ENCODE measurements around the gene EFR3B.
"Not testable (repeated sequence)": the region's sequence is repeated elsewhere in the genome, so short reads cannot be mapped to it uniquely, and the experiment has no call there.

The EFR3B gene

GRCh38 chr2:25098670-25099486 is 57.0 kb downstream of the EFR3B start:
- POLR2A ChIA-PET = no interaction called here
- H3K36me3 ChIP-seq (ENCODE audit: control insufficient read depth in 2 of 2, insufficient read depth in 1 of 2, low read length in 2 of 2) = no peaks in the 10 kb centered on the region; a peak in 1 of 3 replicates
- CTCF ChIA-PET = no interaction called here
- no peaks in the 10 kb centered on the region for H3K4me1 ChIP-seq (ENCODE audit: control insufficient read depth, insufficient read depth, low read length)
- no peak overlapping the region for H3K4me3 ChIP-seq (ENCODE audit: low read depth, low read length)
- H3K27ac ChIP-seq (ENCODE audit: extremely low read depth, low read depth, low read length) = no peak overlapping the region
- peak; percentile 76 for TF ChIP-seq PRDM1 (tag by site-specific recombination; IDR thresholded peaks at IDR 0.05)
- no peak for TF ChIP-seq ZNF513 (tag by site-specific recombination; IDR thresholded peaks at IDR 0.05)
- H3K9me3 ChIP-seq (ENCODE audit: control insufficient read depth, insufficient read depth, low read depth, low read length) = no peaks in the 10 kb centered on the region

DNA sequence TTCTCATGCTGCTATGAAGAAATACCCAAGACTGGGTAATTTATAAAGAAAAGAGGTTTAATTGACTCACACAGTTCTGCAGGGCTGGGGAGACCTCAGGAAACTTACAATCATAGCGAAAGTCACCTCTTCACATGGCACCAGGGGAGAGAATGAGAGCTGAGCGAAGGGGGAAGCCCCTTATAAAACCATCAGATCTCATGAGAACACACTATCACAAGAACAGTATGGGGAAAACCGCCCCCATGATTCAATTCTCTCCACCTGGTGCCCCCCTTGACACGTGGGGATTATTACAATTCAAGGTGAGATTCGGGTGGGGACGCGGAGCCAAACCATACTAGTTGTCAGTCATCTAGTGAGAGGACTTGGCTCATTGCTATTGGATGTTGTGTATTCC is 60.5 kb downstream of the EFR3B start:
- H3K4me1 ChIP-seq (ENCODE audit: control insufficient read depth, insufficient read depth, low read length); H3K36me3 ChIP-seq (ENCODE audit: control insufficient read depth in 2 of 2, insufficient read depth in 1 of 2, low read length in 2 of 2); H3K9me3 ChIP-seq (ENCODE audit: control insufficient read depth, insufficient read depth, low read depth, low read length); H3K27ac ChIP-seq (ENCODE audit: extremely low read depth, low read depth, low read length); POLR2A ChIA-PET; H3K4me3 ChIP-seq (ENCODE audit: low read depth, low read length): not testable (repeated sequence)
- CTCF ChIA-PET = interaction anchor here (1.2 to 2.0 kb wide), 2 partner anchors 24 to 127 kb away, joined by 3 to 5 read pairs; no protein-coding TSS in a partner anchor

DNA sequence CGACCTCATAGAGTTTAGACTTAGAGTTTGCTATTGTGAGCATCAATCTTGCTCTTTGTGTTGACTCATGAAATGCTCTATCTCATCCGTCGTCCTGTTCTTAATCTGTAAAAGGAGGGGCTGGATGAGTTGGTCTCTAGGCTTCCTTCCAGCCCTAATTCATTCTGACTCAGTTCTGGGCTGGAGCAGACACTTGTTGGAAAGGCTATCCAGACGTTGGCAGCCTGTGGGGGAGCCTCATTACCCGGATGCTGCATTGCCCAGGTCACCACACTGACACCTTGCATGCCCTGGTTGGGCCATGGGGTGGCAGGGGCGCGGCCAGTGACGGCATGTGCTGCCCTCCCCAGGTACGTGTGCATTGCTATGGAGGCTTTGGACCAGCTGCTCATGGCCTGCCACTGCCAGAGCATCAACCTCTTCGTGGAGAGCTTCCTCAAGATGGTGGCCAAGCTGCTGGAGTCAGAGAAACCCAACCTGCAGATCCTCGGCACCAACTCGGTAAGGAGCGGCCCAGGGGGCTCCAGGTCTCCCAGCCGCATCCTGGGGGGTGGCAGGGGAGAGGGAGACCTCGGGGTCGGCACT is 61.5 kb downstream of the EFR3B start:
- CTCF ChIA-PET = interaction anchor here (2.0 kb wide), 1 partner anchor 128 kb away, joined by 5 read pairs; no protein-coding TSS in a partner anchor

More for the DNA sequence above, 61.5 kb downstream of the EFR3B start:
- POLR2A ChIA-PET = no interaction called here
- Histone ChIP-seq H3K4me1 (ENCODE audit: control insufficient read depth, insufficient read depth, low read length) (no peaks in the 10 kb centered on the region), H3K36me3 (ENCODE audit: control insufficient read depth in 2 of 2, insufficient read depth in 1 of 2, low read length in 2 of 2) (no peaks in the 10 kb centered on the region; a peak in 1 of 3 replicates), H3K27ac (ENCODE audit: extremely low read depth, low read depth, low read length) (no peak overlapping the region), H3K4me3 (ENCODE audit: low read depth, low read length) (no peak overlapping the region), H3K9me3 (ENCODE audit: control insufficient read depth, insufficient read depth, low read depth, low read length) (no peaks in the 10 kb centered on the region)
- TF ChIP-seq ZSCAN30 (tag by site-specific recombination; IDR thresholded peaks at IDR 0.05) = no peak
- TF ChIP-seq, protein P1, sequence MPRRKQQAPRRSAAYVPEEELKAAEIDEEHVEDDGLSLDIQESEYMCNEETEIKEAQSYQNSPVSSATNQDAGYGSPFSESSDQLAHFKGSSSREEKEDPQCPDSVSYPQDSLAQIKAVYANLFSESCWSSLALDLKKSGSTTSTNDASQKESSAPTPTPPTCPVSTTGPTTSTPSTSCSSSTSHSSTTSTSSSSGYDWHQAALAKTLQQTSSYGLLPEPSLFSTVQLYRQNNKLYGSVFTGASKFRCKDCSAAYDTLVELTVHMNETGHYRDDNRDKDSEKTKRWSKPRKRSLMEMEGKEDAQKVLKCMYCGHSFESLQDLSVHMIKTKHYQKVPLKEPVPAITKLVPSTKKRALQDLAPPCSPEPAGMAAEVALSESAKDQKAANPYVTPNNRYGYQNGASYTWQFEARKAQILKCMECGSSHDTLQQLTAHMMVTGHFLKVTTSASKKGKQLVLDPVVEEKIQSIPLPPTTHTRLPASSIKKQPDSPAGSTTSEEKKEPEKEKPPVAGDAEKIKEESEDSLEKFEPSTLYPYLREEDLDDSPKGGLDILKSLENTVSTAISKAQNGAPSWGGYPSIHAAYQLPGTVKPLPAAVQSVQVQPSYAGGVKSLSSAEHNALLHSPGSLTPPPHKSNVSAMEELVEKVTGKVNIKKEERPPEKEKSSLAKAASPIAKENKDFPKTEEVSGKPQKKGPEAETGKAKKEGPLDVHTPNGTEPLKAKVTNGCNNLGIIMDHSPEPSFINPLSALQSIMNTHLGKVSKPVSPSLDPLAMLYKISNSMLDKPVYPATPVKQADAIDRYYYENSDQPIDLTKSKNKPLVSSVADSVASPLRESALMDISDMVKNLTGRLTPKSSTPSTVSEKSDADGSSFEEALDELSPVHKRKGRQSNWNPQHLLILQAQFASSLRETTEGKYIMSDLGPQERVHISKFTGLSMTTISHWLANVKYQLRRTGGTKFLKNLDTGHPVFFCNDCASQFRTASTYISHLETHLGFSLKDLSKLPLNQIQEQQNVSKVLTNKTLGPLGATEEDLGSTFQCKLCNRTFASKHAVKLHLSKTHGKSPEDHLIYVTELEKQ (tag by site-specific recombination; IDR thresholded peaks at IDR 0.05; ENCODE audit: borderline replicate concordance) = no peak
- TF ChIP-seq ZNF544 (tag by site-specific recombination; IDR thresholded peaks at IDR 0.05) = no peak
- TF ChIP-seq ZNF433 (tag by site-specific recombination; IDR thresholded peaks at IDR 0.05; ENCODE audit: low read depth) = no peak
- TF ChIP-seq ZNF416 (tag by site-specific recombination; IDR thresholded peaks at IDR 0.05) = no peak
- TF ChIP-seq ZFP37 (tag by site-specific recombination; IDR thresholded peaks at IDR 0.05) = no peak
- no peak for TF ChIP-seq ZNF148 (tag by site-specific recombination; IDR thresholded peaks at IDR 0.05; ENCODE audit: borderline replicate concordance)
- TF ChIP-seq ZNF768 (tag by site-specific recombination; IDR thresholded peaks at IDR 0.05) = no peak
- TF ChIP-seq ZBTB20 (tag by site-specific recombination; IDR thresholded peaks at IDR 0.05) = no peak
- TF ChIP-seq, protein P2, sequence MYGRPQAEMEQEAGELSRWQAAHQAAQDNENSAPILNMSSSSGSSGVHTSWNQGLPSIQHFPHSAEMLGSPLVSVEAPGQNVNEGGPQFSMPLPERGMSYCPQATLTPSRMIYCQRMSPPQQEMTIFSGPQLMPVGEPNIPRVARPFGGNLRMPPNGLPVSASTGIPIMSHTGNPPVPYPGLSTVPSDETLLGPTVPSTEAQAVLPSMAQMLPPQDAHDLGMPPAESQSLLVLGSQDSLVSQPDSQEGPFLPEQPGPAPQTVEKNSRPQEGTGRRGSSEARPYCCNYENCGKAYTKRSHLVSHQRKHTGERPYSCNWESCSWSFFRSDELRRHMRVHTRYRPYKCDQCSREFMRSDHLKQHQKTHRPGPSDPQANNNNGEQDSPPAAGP (tag by site-specific recombination; IDR thresholded peaks at IDR 0.05) = no peak
- TF ChIP-seq, protein P3, sequence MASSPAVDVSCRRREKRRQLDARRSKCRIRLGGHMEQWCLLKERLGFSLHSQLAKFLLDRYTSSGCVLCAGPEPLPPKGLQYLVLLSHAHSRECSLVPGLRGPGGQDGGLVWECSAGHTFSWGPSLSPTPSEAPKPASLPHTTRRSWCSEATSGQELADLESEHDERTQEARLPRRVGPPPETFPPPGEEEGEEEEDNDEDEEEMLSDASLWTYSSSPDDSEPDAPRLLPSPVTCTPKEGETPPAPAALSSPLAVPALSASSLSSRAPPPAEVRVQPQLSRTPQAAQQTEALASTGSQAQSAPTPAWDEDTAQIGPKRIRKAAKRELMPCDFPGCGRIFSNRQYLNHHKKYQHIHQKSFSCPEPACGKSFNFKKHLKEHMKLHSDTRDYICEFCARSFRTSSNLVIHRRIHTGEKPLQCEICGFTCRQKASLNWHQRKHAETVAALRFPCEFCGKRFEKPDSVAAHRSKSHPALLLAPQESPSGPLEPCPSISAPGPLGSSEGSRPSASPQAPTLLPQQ (tag by site-specific recombination; IDR thresholded peaks at IDR 0.05) = no peak
- TF ChIP-seq, protein P4, sequence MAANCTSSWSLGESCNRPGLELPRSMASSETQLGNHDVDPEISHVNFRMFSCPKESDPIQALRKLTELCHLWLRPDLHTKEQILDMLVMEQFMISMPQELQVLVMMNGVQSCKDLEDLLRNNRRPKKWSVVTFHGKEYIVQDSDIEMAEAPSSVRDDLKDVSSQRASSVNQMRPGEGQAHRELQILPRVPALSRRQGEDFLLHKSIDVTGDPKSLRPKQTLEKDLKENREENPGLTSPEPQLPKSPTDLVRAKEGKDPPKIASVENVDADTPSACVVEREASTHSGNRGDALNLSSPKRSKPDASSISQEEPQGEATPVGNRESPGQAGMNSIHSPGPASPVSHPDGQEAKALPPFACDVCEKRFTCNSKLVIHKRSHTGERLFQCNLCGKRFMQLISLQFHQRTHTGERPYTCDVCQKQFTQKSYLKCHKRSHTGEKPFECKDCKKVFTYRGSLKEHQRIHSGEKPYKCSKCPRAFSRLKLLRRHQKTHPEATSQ (tag by site-specific recombination; IDR thresholded peaks at IDR 0.05) = no peak
- TF ChIP-seq ZNF37A (tag by site-specific recombination; IDR thresholded peaks at IDR 0.05) = no peak
- no peak for TF ChIP-seq ZNF623 (tag by site-specific recombination; IDR thresholded peaks at IDR 0.05)
